ENCODE results near the gene GATA6. TPM values are rescaled to one million over a fixed set of nuclear protein-coding genes. Genes with fewer than 3 reads are reported as not detected.

GATA6 gene
- total RNA-seq, 1 experiment from 2014 or later, result 3.3 TPM

DNA sequence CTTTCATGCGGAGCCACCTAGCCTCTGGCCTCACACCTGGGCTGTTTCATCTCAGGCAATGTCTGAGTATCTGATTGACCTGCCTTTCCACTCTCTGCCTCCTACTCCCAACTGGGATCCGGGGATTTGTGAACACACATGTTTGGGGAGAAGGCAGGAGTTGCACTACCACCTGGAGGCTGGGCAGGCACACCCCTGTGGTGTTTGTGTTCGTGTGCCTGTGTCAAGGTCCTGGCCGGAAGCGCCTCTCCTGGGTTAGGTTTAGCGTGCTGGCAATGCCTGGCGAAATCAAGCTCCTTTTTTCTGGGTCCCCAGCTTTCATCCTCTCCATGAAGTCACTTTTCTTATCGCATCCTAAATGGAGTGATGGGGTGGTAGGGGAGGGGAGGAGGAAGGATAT lies 63.9 kb downstream of the GATA6 start:
- POLR2A ChIA-PET, result no interaction called here
- CTCF ChIA-PET, result no interaction called here
- H3K27me3 ChIP-seq (ENCODE audit: insufficient read depth, low read length), result no peaks in the 10 kb centered on the region
- H3K4me3 ChIP-seq (replicated peaks in 1 of 2; ENCODE audit: low read depth in 1 of 2, low read length in 2 of 2), result no peak overlapping the region
- intact Hi-C loops (cut with micrococcal nuclease), result no loop called here
- BruUV-seq (replicated peaks), result no TSS peak
- no peak overlapping the region for H2AFZ ChIP-seq (ENCODE audit: low read depth, low read length, poor library complexity, severe bottlenecking)
- H4K20me1 ChIP-seq (ENCODE audit: insufficient read depth), result no peaks in the 10 kb centered on the region
- no peak for TF ChIP-seq SP1 (IDR thresholded peaks at IDR 0.05; ENCODE audit: low read depth)
- TF ChIP-seq ZBTB33 (IDR thresholded peaks at IDR 0.05; ENCODE audit: extremely low read depth, insufficient replicate concordance, low read length), result no peak
- no peak for TF ChIP-seq POLR2A (IDR thresholded peaks at IDR 0.05; ENCODE audit: borderline replicate concordance, extremely low read depth, insufficient read depth, insufficient read length)
- TF ChIP-seq REST (IDR thresholded peaks at IDR 0.05; ENCODE audit: low read depth), result no peak
- no peak for TF ChIP-seq MAX (IDR thresholded peaks at IDR 0.05)
- no peak for TF ChIP-seq JUND (IDR thresholded peaks at IDR 0.05)
- TF ChIP-seq, protein P1, sequence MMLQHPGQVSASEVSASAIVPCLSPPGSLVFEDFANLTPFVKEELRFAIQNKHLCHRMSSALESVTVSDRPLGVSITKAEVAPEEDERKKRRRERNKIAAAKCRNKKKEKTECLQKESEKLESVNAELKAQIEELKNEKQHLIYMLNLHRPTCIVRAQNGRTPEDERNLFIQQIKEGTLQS (IDR thresholded peaks at IDR 0.05), result no peak
- no peaks in the 10 kb centered on the region for H3K9me2 ChIP-seq (ENCODE audit: insufficient read depth)
- no peak overlapping the region for H3K27ac ChIP-seq (ENCODE audit: low read depth, low read length)
- no peak overlapping the region for H3K9ac ChIP-seq (ENCODE audit: low read length)
- ATAC-seq, result no peak
- no peaks in the 10 kb centered on the region for H3K4me1 ChIP-seq (ENCODE audit: control insufficient read depth in 1 of 2, insufficient read depth in 2 of 2, low read length in 2 of 2)
- no peaks in the 10 kb centered on the region for H3K36me3 ChIP-seq (ENCODE audit: control insufficient read depth in 1 of 2, insufficient read depth in 2 of 2, low read length in 2 of 2)
- no peak overlapping the region for H3K4me2 ChIP-seq (ENCODE audit: low read length)
- H3K9me3 ChIP-seq (ENCODE audit: control insufficient read depth in 1 of 2, insufficient read depth in 1 of 2, low read depth in 1 of 2, low read length in 2 of 2), result no peaks in the 10 kb centered on the region
- RAD21 ChIA-PET (ENCODE audit: low non-redundant PET in 1 of 2, low total read pairs in 2 of 2, uncharacterized antibody in 2 of 2, unreplicated experiment in 2 of 2), result no interaction called here
- no peaks in the 10 kb centered on the region for H3K79me2 ChIP-seq (ENCODE audit: insufficient read depth, low read length)
- no peak for DNase-seq (ENCODE audit: low read depth, low spot score)

Data from HCT116 (cell line).